ENCODE data around the gene EMILIN1. TPM values are rescaled to one million over a fixed set of nuclear protein-coding genes. Genes with fewer than 3 reads are reported as not detected.

EMILIN1 gene
- total and polyA plus RNA-seq, 2 donors (not counting 1 experiment from before 2014, with no cell fraction given): 0.24 to 0.52 TPM

- POLR2A ChIA-PET: interaction anchor here (3.0 kb wide), 1 partner anchor 8 kb away, joined by 22 read pairs; the partner anchor contains the start of gene OST4
- WGBS (ENCODE audit: insufficient coverage): 67% methylated on average over 13 of the region's 14 CpGs
- DNase-seq (no peak), ATAC-seq (ENCODE audit: low read depth) (no peak)
- no peak overlapping the region for H3K27ac ChIP-seq (ENCODE audit: low read length in 2 of 2)
- H3K4me1 ChIP-seq (ENCODE audit: control insufficient read depth in 2 of 2, insufficient read depth in 2 of 2, low read length in 2 of 2): peaks cover 27 to 37% of the 10 kb centered on the region in 2 donors
- TF ChIP-seq EZH2 (IDR thresholded peaks at IDR 0.05; ENCODE audit: borderline replicate concordance, insufficient read depth, low read depth, low read length, poor library complexity, severe bottlenecking) (no peak), CTCF (IDR thresholded peaks at IDR 0.05) (no peak)
- no peak overlapping the region for H2AFZ ChIP-seq (ENCODE audit: insufficient read depth, low read depth, low read length, poor library complexity, severe bottlenecking)
- H3K9ac ChIP-seq (ENCODE audit: low read length): no peak overlapping the region
- no peak overlapping the region for H3K4me3 ChIP-seq (ENCODE audit: control extremely low read depth in 1 of 5, extremely low read depth in 1 of 5, insufficient read depth in 1 of 5, low read depth in 2 of 5, low read length in 4 of 5)
- H3K9me3 ChIP-seq (ENCODE audit: control extremely low read depth in 1 of 3, control insufficient read depth in 2 of 3, insufficient read depth in 1 of 3, low read length in 2 of 3): no peaks in the 10 kb centered on the region
- peaks cover 0 to 11% (median 4%) of the 10 kb centered on the region in 4 experiments for H3K27me3 ChIP-seq (replicated peaks in 1 of 4; ENCODE audit: control extremely low read depth in 1 of 4, control insufficient read depth in 3 of 4, insufficient read depth in 4 of 4, low read length in 3 of 4)
- no peak overlapping the region for H3K27ac Mint-ChIP-seq
- H3K4me1 Mint-ChIP-seq: peaks cover 37% of the 10 kb centered on the region
- H3K27me3 Mint-ChIP-seq: no peaks in the 10 kb centered on the region
- H3K4me3 Mint-ChIP-seq: no peak overlapping the region
- intact Hi-C loops (cut with micrococcal nuclease): loop anchor here (2.0 to 10.0 kb wide), 4 partner anchors 133 to 1795 kb away; partner anchors contain the start of genes ATRAID, CENPA, MPV17 and SLC5A6
- no peaks in the 10 kb centered on the region for H3K79me2 ChIP-seq (ENCODE audit: control insufficient read depth, insufficient read depth, low read length)
- H3K9me3 Mint-ChIP-seq (ENCODE audit: insufficient read depth): no peaks in the 10 kb centered on the region
- CTCF ChIA-PET: interaction anchor here (0.9 to 3.3 kb wide), 2 partner anchors 7 to 28 kb away, joined by 3 to 30 read pairs; partner anchors contain the start of genes AGBL5 and OST4
- H4K20me1 ChIP-seq (ENCODE audit: control insufficient read depth, insufficient read depth, low read length, poor library complexity, severe bottlenecking): no peaks in the 10 kb centered on the region
- no peaks in the 10 kb centered on the region for H3K36me3 ChIP-seq (replicated peaks in 1 of 2; ENCODE audit: control extremely low read depth in 1 of 2, control insufficient read depth in 1 of 2, extremely low read depth in 1 of 2, insufficient read depth in 2 of 2, low read length in 1 of 2)
- H3K4me2 ChIP-seq (replicated peaks; ENCODE audit: low read depth, low read length, poor library complexity, severe bottlenecking): no peak overlapping the region
Measured at GRCh38 chr2:27079233-27080139, 1.1 kb downstream of the EMILIN1 start.
